Stimulated activated naive CD8-positive, alpha-beta T cell treated with anti-CD3 and anti-CD28 coated beads, Interleukin-15, Interleukin-2, amounts not matched to agents 100 ng/mL and 50 ng/mL, for 24 hours (primary cell): ENCODE results near the gene NOM1.
A peak's percentile ranks its signal among the peaks of the same experiment; 100 is the strongest.
"Not testable (repeated sequence)": the region's sequence is repeated elsewhere in the genome, so short reads cannot be mapped to it uniquely, and the experiment has no call there.

Experiments used
- H3K27ac Mint-ChIP-seq: one replicate; pipeline ENCODE4 v1.8.0; 2021; ENCODE audit warnings: mild to moderate bottlenecking, mixed read lengths
- H3K27me3 Mint-ChIP-seq: one replicate; pipeline ENCODE4 v1.8.0; 2021; ENCODE audit warnings: mixed read lengths
- H3K36me3 Mint-ChIP-seq: one replicate; pipeline ENCODE4 v1.8.0; 2021; ENCODE audit warnings: low read depth, mixed read lengths
- H3K4me1 Mint-ChIP-seq: one replicate; pipeline ENCODE4 v1.8.0; 2021; ENCODE audit warnings: low read depth, mixed read lengths
- H3K4me3 Mint-ChIP-seq: one replicate; pipeline ENCODE4 v1.8.0; 2021; ENCODE audit warnings: mild to moderate bottlenecking, mixed read lengths
- H3K9me3 Mint-ChIP-seq: one replicate; pipeline ENCODE4 v1.8.0; 2021; ENCODE audit warnings: mixed read lengths

The NOM1 gene

GRCh38 chr7:156928406-156928747, 21.1 kb upstream of the NOM1 start:
- H3K27ac Mint-ChIP-seq = no peak overlapping the region
- H3K36me3 Mint-ChIP-seq = no peaks in the 10 kb centered on the region
- no peak overlapping the region for H3K4me3 Mint-ChIP-seq
- H3K9me3 Mint-ChIP-seq = peaks cover under 1% of the 10 kb centered on the region
- peaks cover 36% of the 10 kb centered on the region for H3K27me3 Mint-ChIP-seq
- H3K4me1 Mint-ChIP-seq = peaks cover 28% of the 10 kb centered on the region

GRCh38 chr7:156929789-156930539, 19.5 kb upstream of the NOM1 start:
- no peaks in the 10 kb centered on the region for H3K36me3 Mint-ChIP-seq
- H3K27ac Mint-ChIP-seq = no peak overlapping the region
- H3K9me3 Mint-ChIP-seq = no peaks in the 10 kb centered on the region
- H3K4me1 Mint-ChIP-seq = peaks cover 18% of the 10 kb centered on the region
- H3K4me3 Mint-ChIP-seq = no peak overlapping the region
- peaks cover 29% of the 10 kb centered on the region for H3K27me3 Mint-ChIP-seq

GRCh38 chr7:156932006-156932405, 17.5 kb upstream of the NOM1 start:
- Mint-ChIP-seq H3K9me3 (no peaks in the 10 kb centered on the region), H3K4me3 (no peak overlapping the region), H3K4me1 (peaks cover 18% of the 10 kb centered on the region), H3K36me3 (no peaks in the 10 kb centered on the region), H3K27me3 (peaks cover 32% of the 10 kb centered on the region), H3K27ac (no peak overlapping the region)

- peaks cover 6% of the 10 kb centered on the region for H3K4me1 Mint-ChIP-seq
- H3K27ac Mint-ChIP-seq = no peak overlapping the region
- H3K4me3 Mint-ChIP-seq = no peak overlapping the region
- peaks cover 22% of the 10 kb centered on the region for H3K27me3 Mint-ChIP-seq
- no peaks in the 10 kb centered on the region for H3K36me3 Mint-ChIP-seq
- H3K9me3 Mint-ChIP-seq = no peaks in the 10 kb centered on the region
Observed at GRCh38 chr7:156935250-156935649, 14.3 kb upstream of the NOM1 start.

- H3K9me3 Mint-ChIP-seq, H3K4me3 Mint-ChIP-seq, H3K4me1 Mint-ChIP-seq, H3K27ac Mint-ChIP-seq, H3K36me3 Mint-ChIP-seq: not testable (repeated sequence)
- H3K27me3 Mint-ChIP-seq = peaks cover 12% of the 10 kb centered on the region
Observed at GRCh38 chr7:156936766-156937165, 12.7 kb upstream of the NOM1 start.

- no peak overlapping the region for H3K27ac Mint-ChIP-seq
- H3K4me3 Mint-ChIP-seq = no peak overlapping the region
- H3K36me3 Mint-ChIP-seq = no peaks in the 10 kb centered on the region
- no peaks in the 10 kb centered on the region for H3K9me3 Mint-ChIP-seq
- H3K4me1 Mint-ChIP-seq = no peaks in the 10 kb centered on the region
- peaks cover 31% of the 10 kb centered on the region for H3K27me3 Mint-ChIP-seq
Observed at GRCh38 chr7:156940421-156941122, 8.9 kb upstream of the NOM1 start.

- H3K36me3 Mint-ChIP-seq = no peaks in the 10 kb centered on the region
- H3K4me3 Mint-ChIP-seq = no peak overlapping the region
- H3K27ac Mint-ChIP-seq = peak overlapping the region; percentile 40
- H3K4me1 Mint-ChIP-seq = no peaks in the 10 kb centered on the region
- no peaks in the 10 kb centered on the region for H3K9me3 Mint-ChIP-seq
- peaks cover 37% of the 10 kb centered on the region for H3K27me3 Mint-ChIP-seq
Observed at GRCh38 chr7:156941393-156942182, 7.9 kb upstream of the NOM1 start.

- H3K9me3 Mint-ChIP-seq = no peaks in the 10 kb centered on the region
- H3K4me3 Mint-ChIP-seq = no peak overlapping the region
- H3K4me1 Mint-ChIP-seq = no peaks in the 10 kb centered on the region
- no peaks in the 10 kb centered on the region for H3K36me3 Mint-ChIP-seq
- peaks cover 37% of the 10 kb centered on the region for H3K27me3 Mint-ChIP-seq
- H3K27ac Mint-ChIP-seq = no peak overlapping the region
Observed at GRCh38 chr7:156942708-156943090, 6.8 kb upstream of the NOM1 start.

GRCh38 chr7:156943091-156944041, 6.1 kb upstream of the NOM1 start:
- no peak overlapping the region for H3K27ac Mint-ChIP-seq
- no peaks in the 10 kb centered on the region for H3K36me3 Mint-ChIP-seq
- no peak overlapping the region for H3K4me3 Mint-ChIP-seq
- no peaks in the 10 kb centered on the region for H3K4me1 Mint-ChIP-seq
- no peaks in the 10 kb centered on the region for H3K9me3 Mint-ChIP-seq
- peaks cover 34% of the 10 kb centered on the region for H3K27me3 Mint-ChIP-seq

- Mint-ChIP-seq H3K27me3 (peaks cover 34% of the 10 kb centered on the region), H3K27ac (no peak overlapping the region), H3K36me3 (no peaks in the 10 kb centered on the region), H3K9me3 (no peaks in the 10 kb centered on the region), H3K4me3 (no peak overlapping the region), H3K4me1 (no peaks in the 10 kb centered on the region)
Observed at GRCh38 chr7:156944876-156945275, 4.6 kb upstream of the NOM1 start.

- no peaks in the 10 kb centered on the region for H3K9me3 Mint-ChIP-seq
- H3K4me1 Mint-ChIP-seq = peaks cover 20% of the 10 kb centered on the region
- H3K27me3 Mint-ChIP-seq = peaks cover 34% of the 10 kb centered on the region
- H3K36me3 Mint-ChIP-seq = peaks cover 9% of the 10 kb centered on the region
- peak overlapping the region; percentile 32 for H3K4me3 Mint-ChIP-seq
- peak overlapping the region; percentile 3 for H3K27ac Mint-ChIP-seq
Observed at GRCh38 chr7:156947120-156947843, 2.2 kb upstream of the NOM1 start.

GRCh38 chr7:156948361-156948760, 1.2 kb upstream of the NOM1 start:
- H3K9me3 Mint-ChIP-seq = no peaks in the 10 kb centered on the region
- H3K27me3 Mint-ChIP-seq = peaks cover 26% of the 10 kb centered on the region
- peaks cover 30% of the 10 kb centered on the region for H3K4me1 Mint-ChIP-seq
- H3K36me3 Mint-ChIP-seq = peaks cover 18% of the 10 kb centered on the region
- no peak overlapping the region for H3K27ac Mint-ChIP-seq
- peak overlapping the region; percentile 97 for H3K4me3 Mint-ChIP-seq

GRCh38 chr7:156950381-156950858, 908 bp downstream of the NOM1 start:
- H3K4me3 Mint-ChIP-seq = peak overlapping the region; percentile 97
- H3K27me3 Mint-ChIP-seq = peaks cover 8% of the 10 kb centered on the region
- no peaks in the 10 kb centered on the region for H3K9me3 Mint-ChIP-seq
- peaks cover 38% of the 10 kb centered on the region for H3K36me3 Mint-ChIP-seq
- peaks cover 42% of the 10 kb centered on the region for H3K4me1 Mint-ChIP-seq
- peak overlapping the region; percentile 91 for H3K27ac Mint-ChIP-seq

- not testable (repeated sequence) for H3K4me3 Mint-ChIP-seq
Observed at GRCh38 chr7:156953215-156953614, 3.7 kb downstream of the NOM1 start.

More at GRCh38 chr7:156953215-156953614, 3.7 kb downstream of the NOM1 start:
- not testable (repeated sequence) for H3K27me3 Mint-ChIP-seq, H3K9me3 Mint-ChIP-seq, H3K27ac Mint-ChIP-seq
- Mint-ChIP-seq H3K36me3 (peaks cover 56% of the 10 kb centered on the region), H3K4me1 (peaks cover 47% of the 10 kb centered on the region)
